Neutrophil (primary cell): ENCODE data around the gene CNOT11.

ENCODE experiments used
- H3K27ac ChIP-seq: fragments of 200-600 bp; sonication (generic); 2 replicates; pipeline ENCODE4 v1.5.1; 2016; ENCODE audit warnings: mild to moderate bottlenecking, moderate library complexity
- H3K27me3 ChIP-seq: fragments of 200-600 bp; sonication (generic); 2 replicates; pipeline ENCODE4 v1.6.0; 2016; ENCODE audit warnings: mild to moderate bottlenecking
- H3K36me3 ChIP-seq: fragments of 200-600 bp; sonication (generic); 2 replicates; pipeline ENCODE4 v1.5.1; 2017
- H3K4me1 ChIP-seq, 2 experiments: fragments of 200-600 bp in 1 of 2; sonication (generic) in 1 of 2; 1 replicate in 1 of 2; 2 replicates in 1 of 2; pipeline versions ENCODE4 v1.5.1 to v1.6.1; 2013 to 2016; ENCODE audit warnings: low read depth in 1 of 2, low read length in 1 of 2, mild to moderate bottlenecking in 1 of 2, moderate library complexity in 1 of 2; ENCODE audit not compliant: control insufficient read depth in 1 of 2, insufficient read depth in 1 of 2
- H3K4me3 ChIP-seq, 2 experiments: fragments of 200-600 bp in 1 of 2; sonication (generic) in 1 of 2; 1 replicate in 1 of 2; 2 replicates in 1 of 2; pipeline ENCODE4 v1.5.1; 2013 to 2016; ENCODE audit warnings: low read depth in 1 of 2, low read length in 1 of 2, mild to moderate bottlenecking in 1 of 2, moderate library complexity in 1 of 2
- H3K9me3 ChIP-seq: fragments of 200-600 bp; sonication (generic); 2 replicates; pipeline ENCODE4 v1.5.1; 2016
- TF ChIP-seq, protein P1 (sequence below): fragments of 200-600 bp; sonication (generic); IDR thresholded peaks from 2 replicates; pipeline ENCODE4 v1.5.1; 2016; ENCODE audit warnings: antibody characterized with exemption

Gene CNOT11

DNA sequence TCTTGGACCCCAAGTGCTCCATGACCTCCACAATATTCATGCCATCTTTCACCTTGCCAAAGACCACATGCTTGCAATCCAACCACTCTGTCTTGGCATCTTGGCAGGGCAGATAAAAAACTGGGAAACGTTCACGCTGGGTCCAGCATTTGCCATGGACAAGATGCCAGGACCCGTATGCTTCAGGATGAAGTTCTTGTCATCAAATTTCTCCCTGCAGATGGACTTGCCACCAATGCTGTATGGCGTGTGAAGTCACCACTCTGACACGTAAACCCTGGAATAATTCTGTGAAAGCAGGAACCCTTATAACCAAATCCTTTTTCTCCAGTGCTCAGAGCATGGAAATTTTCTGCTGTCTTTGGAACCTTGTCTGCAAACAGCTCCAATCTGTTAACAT is 21.5 kb downstream of the CNOT11 start:
- Histone ChIP-seq H3K27ac (peak overlapping the region; percentile 26), H3K36me3 (peaks cover 98% of the 10 kb centered on the region)
- TF ChIP-seq, protein P1, sequence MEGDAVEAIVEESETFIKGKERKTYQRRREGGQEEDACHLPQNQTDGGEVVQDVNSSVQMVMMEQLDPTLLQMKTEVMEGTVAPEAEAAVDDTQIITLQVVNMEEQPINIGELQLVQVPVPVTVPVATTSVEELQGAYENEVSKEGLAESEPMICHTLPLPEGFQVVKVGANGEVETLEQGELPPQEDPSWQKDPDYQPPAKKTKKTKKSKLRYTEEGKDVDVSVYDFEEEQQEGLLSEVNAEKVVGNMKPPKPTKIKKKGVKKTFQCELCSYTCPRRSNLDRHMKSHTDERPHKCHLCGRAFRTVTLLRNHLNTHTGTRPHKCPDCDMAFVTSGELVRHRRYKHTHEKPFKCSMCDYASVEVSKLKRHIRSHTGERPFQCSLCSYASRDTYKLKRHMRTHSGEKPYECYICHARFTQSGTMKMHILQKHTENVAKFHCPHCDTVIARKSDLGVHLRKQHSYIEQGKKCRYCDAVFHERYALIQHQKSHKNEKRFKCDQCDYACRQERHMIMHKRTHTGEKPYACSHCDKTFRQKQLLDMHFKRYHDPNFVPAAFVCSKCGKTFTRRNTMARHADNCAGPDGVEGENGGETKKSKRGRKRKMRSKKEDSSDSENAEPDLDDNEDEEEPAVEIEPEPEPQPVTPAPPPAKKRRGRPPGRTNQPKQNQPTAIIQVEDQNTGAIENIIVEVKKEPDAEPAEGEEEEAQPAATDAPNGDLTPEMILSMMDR, result no peak

DNA sequence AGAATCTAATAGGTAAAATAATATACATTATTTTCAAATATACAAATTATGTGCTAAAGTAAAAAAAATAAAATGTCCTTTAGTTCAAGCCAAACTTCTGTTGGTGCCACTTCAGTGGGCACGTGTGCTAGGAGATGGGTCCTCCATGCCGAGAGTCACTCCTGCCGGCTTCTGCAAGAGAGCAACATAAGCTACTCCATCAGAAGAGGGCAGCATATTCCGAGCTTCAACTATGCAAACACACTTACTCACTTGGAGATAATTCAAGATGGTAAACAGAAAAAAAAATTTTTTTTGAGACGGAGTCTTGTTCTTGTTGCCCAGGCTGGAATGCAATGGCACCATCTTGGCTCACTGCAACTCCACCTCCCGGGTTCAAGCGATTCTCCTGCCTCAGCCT is 24.4 kb downstream of the CNOT11 start:
- Histone ChIP-seq H3K36me3 (peaks cover 98% of the 10 kb centered on the region), H3K4me3 (no peak overlapping the region), H3K27ac (no peak overlapping the region), H3K9me3 (no peaks in the 10 kb centered on the region), H3K27me3 (no peaks in the 10 kb centered on the region), H3K4me1 (peaks cover 0 to 9% of the 10 kb centered on the region in 2 experiments)
- TF ChIP-seq, protein P1, result no peak

More for the DNA sequence above, 21.5 kb downstream of the CNOT11 start:
- H3K9me3 ChIP-seq, result no peaks in the 10 kb centered on the region
- H3K4me1 ChIP-seq, result peaks cover 0 to 9% of the 10 kb centered on the region in 2 experiments
- H3K27me3 ChIP-seq, result no peaks in the 10 kb centered on the region
- H3K4me3 ChIP-seq, result no peak overlapping the region

DNA sequence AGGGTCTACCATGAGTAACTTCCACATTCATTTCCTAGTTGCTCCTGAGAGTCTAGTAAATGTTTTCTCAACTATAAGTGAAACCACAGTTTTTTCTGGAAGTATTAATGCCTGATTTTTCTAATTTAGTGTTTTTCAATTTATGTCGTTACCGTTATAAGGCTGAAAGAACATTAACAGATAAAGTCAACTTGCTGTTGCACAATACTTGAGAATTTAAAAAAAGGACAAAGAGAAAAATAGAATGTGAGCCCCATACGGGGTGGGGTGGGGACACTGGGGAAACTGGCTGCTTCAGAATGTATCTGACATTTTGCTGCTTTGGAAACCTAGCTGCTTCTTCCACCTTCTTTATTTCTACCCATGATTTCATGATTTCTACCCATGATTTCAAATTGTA is 26.2 kb downstream of the CNOT11 start:
- no peaks in the 10 kb centered on the region for H3K27me3 ChIP-seq
- H3K4me3 ChIP-seq, result no peak overlapping the region
- peaks cover 98% of the 10 kb centered on the region for H3K36me3 ChIP-seq
- TF ChIP-seq, protein P1, result no peak
- no peaks in the 10 kb centered on the region for H3K9me3 ChIP-seq
- H3K27ac ChIP-seq, result peak overlapping the region; percentile 35
- peaks cover 0 to 9% of the 10 kb centered on the region in 2 experiments for H3K4me1 ChIP-seq

DNA sequence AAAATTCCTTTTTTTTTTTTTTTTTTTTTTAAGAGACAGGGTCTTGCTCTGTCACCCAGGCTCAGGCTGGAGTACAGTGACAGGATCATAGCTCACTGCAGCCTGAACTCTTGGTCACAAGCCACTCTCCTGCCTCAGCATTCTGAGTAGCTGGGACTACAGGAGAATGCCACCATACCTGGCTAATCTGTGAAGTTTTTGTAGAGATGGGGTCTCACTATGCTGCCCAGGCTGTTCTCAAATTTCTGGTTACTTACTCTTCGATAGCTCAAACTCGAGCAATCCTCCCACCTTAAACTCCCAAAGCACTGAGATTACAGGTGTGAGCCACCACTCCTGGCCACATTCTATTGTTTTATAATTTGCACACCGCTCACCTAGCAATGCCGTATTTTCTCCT is 28.8 kb downstream of the CNOT11 start:
- peak overlapping the region; percentile 45 for H3K27ac ChIP-seq
- H3K36me3 ChIP-seq, result peaks cover 100% of the 10 kb centered on the region
- no peaks in the 10 kb centered on the region for H3K9me3 ChIP-seq
- TF ChIP-seq, protein P1, result no peak
- peaks cover 0 to 12% of the 10 kb centered on the region in 2 experiments for H3K4me1 ChIP-seq
- H3K4me3 ChIP-seq, result no peak overlapping the region
- H3K27me3 ChIP-seq, result no peaks in the 10 kb centered on the region

DNA sequence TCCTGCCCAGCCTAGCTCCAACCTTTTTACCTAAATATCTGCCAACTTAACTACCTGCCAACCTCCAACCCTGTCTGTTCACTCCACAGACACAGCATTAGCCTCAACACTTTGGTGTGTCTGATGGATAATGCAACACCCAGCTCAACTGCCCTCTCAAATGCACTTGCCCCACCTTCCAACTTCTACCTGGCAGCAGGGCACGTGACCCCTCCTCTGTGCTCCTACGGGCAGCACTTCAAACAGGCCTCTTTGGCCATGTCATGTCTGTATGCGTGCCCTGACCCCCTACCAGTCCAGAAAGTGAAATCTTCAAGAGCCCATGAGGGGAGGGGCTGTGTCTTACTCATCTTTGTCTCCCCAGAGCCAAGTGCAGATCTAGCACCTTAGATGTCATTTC is 30.3 kb downstream of the CNOT11 start:
- H3K27ac ChIP-seq, result peak overlapping the region; percentile 6
- no peaks in the 10 kb centered on the region for H3K27me3 ChIP-seq
- H3K9me3 ChIP-seq, result no peaks in the 10 kb centered on the region
- H3K36me3 ChIP-seq, result peaks cover 100% of the 10 kb centered on the region
- H3K4me1 ChIP-seq, result peaks cover 0 to 12% of the 10 kb centered on the region in 2 experiments
- TF ChIP-seq, protein P1, result no peak
- H3K4me3 ChIP-seq, result no peak overlapping the region

DNA sequence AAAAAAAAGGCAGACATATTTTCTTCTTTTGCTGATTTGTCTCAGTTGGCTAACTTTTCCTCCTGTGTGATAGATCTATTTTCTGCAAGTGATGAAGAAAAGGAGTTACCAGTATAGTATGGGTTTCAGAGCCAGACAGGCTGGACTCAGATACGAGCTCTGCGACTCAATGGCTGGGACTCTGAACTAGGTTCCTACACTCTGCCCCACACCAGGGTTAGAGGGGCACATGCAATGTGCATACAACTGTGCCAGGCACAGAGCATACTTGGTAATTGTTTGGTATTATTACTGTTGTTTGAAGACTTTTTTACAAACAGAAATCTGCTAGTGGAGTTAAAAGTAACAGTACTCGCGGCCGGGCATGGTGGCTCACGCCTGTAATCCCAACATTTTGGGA is 34.0 kb downstream of the CNOT11 start:
- TF ChIP-seq, protein P1, result no peak
- H3K4me1 ChIP-seq, result peaks cover 4 to 23% of the 10 kb centered on the region in 2 experiments
- H3K4me3 ChIP-seq, result no peak overlapping the region
- H3K9me3 ChIP-seq, result no peaks in the 10 kb centered on the region
- H3K27me3 ChIP-seq, result no peaks in the 10 kb centered on the region
- peaks cover 100% of the 10 kb centered on the region for H3K36me3 ChIP-seq
- peak overlapping the region; percentile 24 for H3K27ac ChIP-seq
